GM12878 (cell line): Measurements from ENCODE around the gene KLRF1. TPM values are rescaled to one million over a fixed set of nuclear protein-coding genes. Genes with fewer than 3 reads are reported as not detected.

Experiments
- ATAC-seq: fragments of 200-7000 bp; cut with Tn5 transposase; 3 replicates; pipeline ENCODE4 v1.9.1; 2020; ENCODE audit warnings: mild to moderate bottlenecking, moderate library complexity
- BruUV-seq: library from RNA; stranded (reverse); fragments of 400-500 nt; replicated peaks from 2 replicates; lab custom pipeline; 2021; lab: Mats Ljungman, UMichigan
- CTCF ChIA-PET: fragments of 300-600 bp; sonication (Branson Sonifier 250); formaldehyde crosslinking; extraction: SDS; loops from one replicate; lab custom pipeline; 2021; ENCODE audit warnings: inconsistent platforms; lab: Yijun Ruan, JAX
- POLR2A ChIA-PET: fragments of 350-600 bp; formaldehyde crosslinking; extraction: SDS; loops from one replicate; lab custom pipeline; 2021; ENCODE audit warnings: inconsistent platforms; lab: Charles Lee
- RAD21 ChIA-PET: fragments of 300-600 bp; sonication (Branson Sonifier 250); formaldehyde crosslinking; loops from one replicate; lab custom pipeline; 2023; ENCODE audit warnings: antibody characterized with exemption; ENCODE audit not compliant: unreplicated experiment; lab: Charles Lee
- SMC1A ChIA-PET: fragments of 300-600 bp; sonication (Branson Sonifier 250); formaldehyde crosslinking; loops from one replicate; lab custom pipeline; 2023; ENCODE audit not compliant: unreplicated experiment, uncharacterized antibody; lab: Charles Lee
- DNase-seq: peaks from one replicate; pipeline ENCODE4 v3.0.0-alpha.2; 2011; ENCODE audit warnings: low read depth, low spot score
- FAIRE-seq: peaks from 3 replicates; lab custom pipeline; 2011; peaks lifted over from hg19 to GRCh38; lab: Jason Lieb, UNC
- H2AFZ ChIP-seq: 2 replicates; pipeline ENCODE4 v1.6.0; 2011; ENCODE audit warnings: low read depth, low read length, control low read depth; ENCODE audit not compliant: control insufficient read depth
- H3K27ac ChIP-seq: 2 replicates; pipeline ENCODE4 v1.5.1; 2011; ENCODE audit warnings: control low read depth; ENCODE audit not compliant: control insufficient read depth, insufficient read depth
- H3K27me3 ChIP-seq, 2 experiments: replicated peaks in 1 of 2; 2 replicates each; pipeline versions ENCODE4 v1.6.0 to v1.6.1; 2011; ENCODE audit warnings: low read length in 1 of 2; ENCODE audit not compliant: control insufficient read depth in 2 of 2, insufficient read depth in 2 of 2
- H3K36me3 ChIP-seq, 2 experiments: 2 replicates each; pipeline ENCODE4 v1.5.1; 2011; ENCODE audit warnings: low read length in 1 of 2; ENCODE audit not compliant: control insufficient read depth in 2 of 2, insufficient read depth in 2 of 2
- H3K4me1 ChIP-seq: 2 replicates; pipeline ENCODE4 v1.6.1; 2011; ENCODE audit warnings: mild to moderate bottlenecking, low read length, moderate library complexity, mixed read lengths; ENCODE audit not compliant: control insufficient read depth, insufficient read depth
- H3K4me2 ChIP-seq: 2 replicates; pipeline ENCODE4 v1.6.0; 2011; ENCODE audit warnings: control low read depth; ENCODE audit not compliant: control insufficient read depth, insufficient read depth
- H3K4me3 ChIP-seq: fragments of 200-600 bp; sonication (generic); 2 replicates; pipeline ENCODE4 v1.5.1; 2016
- H3K79me2 ChIP-seq: 2 replicates; pipeline ENCODE4 v1.6.0; 2011; ENCODE audit warnings: low read length; ENCODE audit not compliant: control insufficient read depth, insufficient read depth
- H3K9ac ChIP-seq: 2 replicates; pipeline ENCODE4 v1.8.0; 2011; ENCODE audit warnings: low read length, control low read depth, mixed read lengths; ENCODE audit not compliant: control insufficient read depth, insufficient read depth
- H3K9me3 ChIP-seq: replicated peaks from 3 replicates; pipeline ENCODE4 v1.5.1; 2011; ENCODE audit warnings: mild to moderate bottlenecking, low read length; ENCODE audit not compliant: control insufficient read depth, insufficient read depth
- H4K20me1 ChIP-seq: 2 replicates; pipeline ENCODE4 v1.6.0; 2011; ENCODE audit not compliant: control insufficient read depth, insufficient read depth
- CBX5 ChIP-seq: sonication (generic); IDR thresholded peaks from 2 replicates; pipeline ENCODE4 v1.6.1; 2016; ENCODE audit warnings: low read depth, moderate library complexity, mild to moderate bottlenecking, inconsistent platforms
- FOXK2 ChIP-seq: fragments of 450-650 bp; IDR thresholded peaks from 2 replicates; pipeline ENCODE4 v1.6.1; 2017; ENCODE audit warnings: mild to moderate bottlenecking, moderate library complexity
- HDGF ChIP-seq: fragments of 450-650 bp; IDR thresholded peaks from 2 replicates; pipeline ENCODE4 v1.6.1; 2016; ENCODE audit warnings: antibody characterized with exemption
- KDM1A ChIP-seq: fragments of 200-600 bp; sonication (generic); IDR thresholded peaks from 2 replicates; pipeline ENCODE4 v1.6.1; 2016; ENCODE audit warnings: borderline replicate concordance
- PML ChIP-seq: IDR thresholded peaks from 2 replicates; pipeline ENCODE4 v1.6.1; 2012; ENCODE audit warnings: low read length, inconsistent platforms
- SMAD5 ChIP-seq: IDR thresholded peaks from 2 replicates; pipeline ENCODE4 v1.6.1; 2016; ENCODE audit warnings: antibody characterized with exemption, low read depth
- WRNIP1 ChIP-seq: IDR thresholded peaks from 2 replicates; pipeline ENCODE4 v1.6.1; 2011; ENCODE audit warnings: low read depth, low read length, improper control_type of control experiment, borderline replicate concordance
- WGBS: methylation state at CpG from one replicate; pipeline ENCODE4 v1.1.6; 2016; ENCODE audit warnings: low lambda C conversion rate; ENCODE audit not compliant: insufficient replicate concordance, insufficient coverage; ENCODE audit errors: missing lambda C conversion rate; 5-methylcytosine and 5-hydroxymethylcytosine counted together
- in situ Hi-C: fragments of 300-500 bp; cut with MboI; formaldehyde crosslinking; loops from 9 replicates; pipeline ENCODE4 v1.14.3; 2018; ENCODE audit warnings: mixed read lengths
- intact Hi-C: fragments of 100-400 bp; cut with micrococcal nuclease; formaldehyde crosslinking; loops from one replicate; pipeline ENCODE4 v1.14.2; 2022; ENCODE audit not compliant: unreplicated experiment
- polyA plus RNA-seq, 11 experiments: library from polyadenylated mRNA; depleted of rRNA in 4 of 11; unstranded in 6 of 11; stranded (reverse) in 5 of 11; fragments of >200 nt; fragmentation: Nextera tagmentation in 4 of 11; fragmentation: Illumina TruSeq in 1 of 11; extraction: Ambion mirVana in 4 of 11; extraction: Trizol in 1 of 11; gene quantifications; 1 replicate in 1 of 11; 2 replicates in 10 of 11; pipeline versions ENCODE4 v1.2.1 to v1.2.3, GENCODE V29; 2011 to 2016; ENCODE audit warnings: inconsistent platforms in 2 of 11, missing spikeins in 2 of 11, low read depth in 1 of 11
- total RNA-seq, 4 experiments: library from RNA; depleted of rRNA in 3 of 4; stranded (reverse); fragments of >200 nt in 3 of 4; fragmentation: Illumina TruSeq in 1 of 4; extraction: Trizol in 1 of 4; gene quantifications; 2 replicates each; pipeline versions ENCODE4 v1.2.1 to v1.2.3, GENCODE V29; 2013 to 2021
- TF ChIP-seq, protein P1 (sequence below): fragments of 450-650 bp; formaldehyde crosslinking; IDR thresholded peaks from 2 replicates; pipeline ENCODE4 v1.5.0; 2022; ENCODE audit warnings: mild to moderate bottlenecking, missing genetic modification characterization

Gene KLRF1
- total and polyA plus RNA-seq, 10 of the 15 experiments (the other 5 are each of a cell fraction or from before 2014, with no cell fraction given), result 0.13 to 2.0 (median 0.18) TPM; not detected in 6

DNA sequence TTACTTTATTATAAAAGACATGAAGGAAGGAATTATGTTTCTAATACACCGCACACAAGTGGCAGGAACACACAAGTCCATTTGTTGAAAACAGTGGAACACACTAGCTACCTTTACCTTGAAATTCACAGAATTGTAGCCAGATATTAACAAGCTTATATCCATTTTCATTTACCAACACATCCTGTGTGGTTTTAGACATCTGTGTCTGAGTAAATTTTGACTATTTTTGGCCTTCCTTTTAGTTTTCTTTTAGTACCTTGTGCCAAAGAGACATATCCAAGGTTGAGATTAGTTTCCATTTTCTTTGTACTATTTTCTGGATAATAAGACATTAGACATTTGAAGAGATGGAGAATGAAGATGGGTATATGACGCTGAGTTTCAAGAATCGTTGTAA is 54.0 kb downstream of the KLRF1 start, which contains the start of gene KLRF2:
Gene KLRF2 (plus strand): TSS at position 244 of the 400 bp plus-strand sequence. CDS start 107 bp downstream, at position 351.
- 85% methylated on average over 3 of the region's 3 CpGs for WGBS
- H3K9me3 ChIP-seq, result no peaks in the 10 kb centered on the region
- CTCF ChIA-PET, result interaction anchor here (1.2 kb wide), 1 partner anchor 130 kb away, joined by 3 read pairs; no protein-coding TSS in a partner anchor

More for the DNA sequence above, 54.0 kb downstream of the KLRF1 start, which contains the start of gene KLRF2:
- BruUV-seq, result no TSS peak
- in situ Hi-C loops (no loop called here), intact Hi-C loops (no loop called here)
- no peak within 1 kb of the TSS for H3K9ac ChIP-seq
- no peaks in the 10 kb centered on the region for H3K27me3 ChIP-seq
- H4K20me1 ChIP-seq, result no peaks in the 10 kb centered on the region
- no peaks in the 10 kb centered on the region for H3K4me1 ChIP-seq
- no peak within 1 kb of the TSS for H3K4me2 ChIP-seq
- ATAC-seq (no peak), DNase-seq (no peak), FAIRE-seq (no peak)
- TF ChIP-seq HDGF, result no peak
- TF ChIP-seq PML, result no peak
- TF ChIP-seq SMAD5, result no peak
- TF ChIP-seq KDM1A, result no peak
- no peak for TF ChIP-seq FOXK2
- TF ChIP-seq CBX5, result no peak
- no peak for TF ChIP-seq WRNIP1
- TF ChIP-seq, protein P1, sequence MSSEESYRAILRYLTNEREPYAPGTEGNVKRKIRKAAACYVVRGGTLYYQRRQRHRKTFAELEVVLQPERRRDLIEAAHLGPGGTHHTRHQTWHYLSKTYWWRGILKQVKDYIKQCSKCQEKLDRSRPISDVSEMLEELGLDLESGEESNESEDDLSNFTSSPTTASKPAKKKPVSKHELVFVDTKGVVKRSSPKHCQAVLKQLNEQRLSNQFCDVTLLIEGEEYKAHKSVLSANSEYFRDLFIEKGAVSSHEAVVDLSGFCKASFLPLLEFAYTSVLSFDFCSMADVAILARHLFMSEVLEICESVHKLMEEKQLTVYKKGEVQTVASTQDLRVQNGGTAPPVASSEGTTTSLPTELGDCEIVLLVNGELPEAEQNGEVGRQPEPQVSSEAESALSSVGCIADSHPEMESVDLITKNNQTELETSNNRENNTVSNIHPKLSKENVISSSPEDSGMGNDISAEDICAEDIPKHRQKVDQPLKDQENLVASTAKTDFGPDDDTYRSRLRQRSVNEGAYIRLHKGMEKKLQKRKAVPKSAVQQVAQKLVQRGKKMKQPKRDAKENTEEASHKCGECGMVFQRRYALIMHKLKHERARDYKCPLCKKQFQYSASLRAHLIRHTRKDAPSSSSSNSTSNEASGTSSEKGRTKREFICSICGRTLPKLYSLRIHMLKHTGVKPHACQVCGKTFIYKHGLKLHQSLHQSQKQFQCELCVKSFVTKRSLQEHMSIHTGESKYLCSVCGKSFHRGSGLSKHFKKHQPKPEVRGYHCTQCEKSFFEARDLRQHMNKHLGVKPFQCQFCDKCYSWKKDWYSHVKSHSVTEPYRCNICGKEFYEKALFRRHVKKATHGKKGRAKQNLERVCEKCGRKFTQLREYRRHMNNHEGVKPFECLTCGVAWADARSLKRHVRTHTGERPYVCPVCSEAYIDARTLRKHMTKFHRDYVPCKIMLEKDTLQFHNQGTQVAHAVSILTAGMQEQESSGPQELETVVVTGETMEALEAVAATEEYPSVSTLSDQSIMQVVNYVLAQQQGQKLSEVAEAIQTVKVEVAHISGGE, result no peak
- ChIA-PET RAD21 (no interaction called here), SMC1A (no interaction called here), POLR2A (no interaction called here)
- no peak within 1 kb of the TSS for H3K4me3 ChIP-seq
- no peaks in the 10 kb centered on the region for H3K79me2 ChIP-seq
- H3K36me3 ChIP-seq, result no peaks in the 10 kb centered on the region
- H3K27ac ChIP-seq, result no peak within 1 kb of the TSS
- no peak within 1 kb of the TSS for H2AFZ ChIP-seq
